Epithelial cell of proximal tubule (primary cell): ENCODE data around the gene TRPC4AP. TPM values are rescaled to one million over a fixed set of nuclear protein-coding genes. Genes with fewer than 3 reads are reported as not detected.

Experiments
- DNase-seq: peaks from one replicate; pipeline ENCODE4 v3.0.0-alpha.2; 2011; ENCODE audit warnings: low read depth
- H3K4me3 ChIP-seq: 2 replicates; pipeline ENCODE4 v1.5.1; 2011; ENCODE audit warnings: low read depth, mild to moderate bottlenecking, low read length
- total RNA-seq: library from RNA; depleted of rRNA; stranded (reverse); fragments of >200 nt; gene quantifications from 2 replicates; pipeline ENCODE4 v1.2.3, GENCODE V29; 2015
- TF ChIP-seq, protein P1 (sequence below): conservative IDR thresholded peaks from 2 replicates; pipeline ENCODE4 v1.5.1; 2012; ENCODE audit warnings: low read depth, mild to moderate bottlenecking, low read length

TRPC4AP gene
- total RNA-seq, 1 donor from 2014 or later, result 58.6 TPM

DNA sequence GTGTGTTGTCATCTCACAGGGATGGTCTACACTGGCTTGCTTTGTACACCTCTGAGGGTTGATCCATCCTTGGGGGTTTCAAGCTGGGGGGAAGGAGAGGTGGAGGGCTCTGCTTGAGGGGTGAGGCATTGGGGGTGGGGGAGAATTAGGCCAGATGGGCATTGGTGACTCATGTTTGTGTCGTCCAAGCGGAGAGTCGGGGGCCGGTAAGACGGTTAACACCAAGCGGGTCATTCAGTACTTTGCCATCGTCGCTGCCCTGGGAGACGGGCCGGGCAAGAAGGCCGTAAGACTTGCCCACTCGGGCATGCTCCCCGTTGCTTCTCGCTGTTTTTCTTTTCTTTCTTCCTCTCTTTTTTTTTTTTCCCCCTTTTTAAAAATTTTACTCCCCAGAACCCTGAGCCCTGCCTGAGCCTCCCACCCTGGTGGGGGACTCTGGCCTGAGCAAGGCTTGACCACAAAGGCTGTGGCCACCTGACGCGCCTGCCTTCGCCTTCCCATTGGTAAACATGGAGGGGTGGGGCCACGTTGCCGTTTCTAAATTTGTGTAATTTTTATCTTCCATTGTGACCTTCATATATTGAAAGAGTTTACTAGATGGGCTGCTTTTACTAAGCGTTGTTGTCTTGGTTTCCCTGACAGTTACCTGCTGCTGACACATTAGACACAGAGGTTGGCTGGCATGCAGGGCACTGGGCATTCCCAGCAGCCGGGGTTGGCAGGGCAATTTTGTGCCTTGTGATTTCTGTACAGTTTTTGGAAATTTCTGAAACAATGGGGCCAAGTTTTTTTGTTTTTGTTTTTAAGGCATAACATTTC, 110.1 kb downstream of the TRPC4AP start:
- TF ChIP-seq, protein P1, sequence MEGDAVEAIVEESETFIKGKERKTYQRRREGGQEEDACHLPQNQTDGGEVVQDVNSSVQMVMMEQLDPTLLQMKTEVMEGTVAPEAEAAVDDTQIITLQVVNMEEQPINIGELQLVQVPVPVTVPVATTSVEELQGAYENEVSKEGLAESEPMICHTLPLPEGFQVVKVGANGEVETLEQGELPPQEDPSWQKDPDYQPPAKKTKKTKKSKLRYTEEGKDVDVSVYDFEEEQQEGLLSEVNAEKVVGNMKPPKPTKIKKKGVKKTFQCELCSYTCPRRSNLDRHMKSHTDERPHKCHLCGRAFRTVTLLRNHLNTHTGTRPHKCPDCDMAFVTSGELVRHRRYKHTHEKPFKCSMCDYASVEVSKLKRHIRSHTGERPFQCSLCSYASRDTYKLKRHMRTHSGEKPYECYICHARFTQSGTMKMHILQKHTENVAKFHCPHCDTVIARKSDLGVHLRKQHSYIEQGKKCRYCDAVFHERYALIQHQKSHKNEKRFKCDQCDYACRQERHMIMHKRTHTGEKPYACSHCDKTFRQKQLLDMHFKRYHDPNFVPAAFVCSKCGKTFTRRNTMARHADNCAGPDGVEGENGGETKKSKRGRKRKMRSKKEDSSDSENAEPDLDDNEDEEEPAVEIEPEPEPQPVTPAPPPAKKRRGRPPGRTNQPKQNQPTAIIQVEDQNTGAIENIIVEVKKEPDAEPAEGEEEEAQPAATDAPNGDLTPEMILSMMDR, result no peak
- DNase-seq, result no peak
- no peak overlapping the region for H3K4me3 ChIP-seq

DNA sequence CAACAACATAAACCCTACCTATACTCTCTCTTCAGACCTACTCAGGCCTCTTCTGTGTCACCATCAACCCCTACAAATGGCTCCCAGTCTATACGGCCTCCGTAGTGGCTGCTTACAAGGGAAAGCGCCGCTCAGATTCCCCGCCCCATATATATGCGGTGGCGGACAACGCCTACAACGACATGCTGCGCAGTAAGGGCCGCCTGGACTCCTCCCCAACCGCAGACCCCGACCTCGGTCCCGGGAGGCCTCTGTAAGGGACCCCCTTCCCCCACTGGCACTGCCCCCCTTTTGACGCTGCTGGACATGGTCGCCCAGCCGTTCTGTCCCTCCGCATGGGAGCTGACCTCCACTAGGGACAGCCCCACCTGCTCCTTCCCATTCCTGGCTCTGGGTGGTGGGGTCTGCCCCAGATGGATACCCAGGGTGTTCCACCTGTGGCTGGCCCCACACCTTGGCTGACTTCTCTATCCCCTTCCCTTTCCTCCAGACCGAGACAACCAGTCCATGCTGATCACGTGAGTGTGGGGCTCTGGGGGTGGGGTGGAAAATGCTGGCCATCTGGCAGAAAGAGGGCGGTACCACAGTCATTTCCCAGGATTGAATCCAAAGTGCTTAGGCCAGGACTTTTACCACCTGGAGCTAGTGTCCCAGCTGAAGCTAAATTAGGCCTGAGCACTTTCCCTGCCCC, 111.9 kb downstream of the TRPC4AP start:
- no peak for DNase-seq

DNA sequence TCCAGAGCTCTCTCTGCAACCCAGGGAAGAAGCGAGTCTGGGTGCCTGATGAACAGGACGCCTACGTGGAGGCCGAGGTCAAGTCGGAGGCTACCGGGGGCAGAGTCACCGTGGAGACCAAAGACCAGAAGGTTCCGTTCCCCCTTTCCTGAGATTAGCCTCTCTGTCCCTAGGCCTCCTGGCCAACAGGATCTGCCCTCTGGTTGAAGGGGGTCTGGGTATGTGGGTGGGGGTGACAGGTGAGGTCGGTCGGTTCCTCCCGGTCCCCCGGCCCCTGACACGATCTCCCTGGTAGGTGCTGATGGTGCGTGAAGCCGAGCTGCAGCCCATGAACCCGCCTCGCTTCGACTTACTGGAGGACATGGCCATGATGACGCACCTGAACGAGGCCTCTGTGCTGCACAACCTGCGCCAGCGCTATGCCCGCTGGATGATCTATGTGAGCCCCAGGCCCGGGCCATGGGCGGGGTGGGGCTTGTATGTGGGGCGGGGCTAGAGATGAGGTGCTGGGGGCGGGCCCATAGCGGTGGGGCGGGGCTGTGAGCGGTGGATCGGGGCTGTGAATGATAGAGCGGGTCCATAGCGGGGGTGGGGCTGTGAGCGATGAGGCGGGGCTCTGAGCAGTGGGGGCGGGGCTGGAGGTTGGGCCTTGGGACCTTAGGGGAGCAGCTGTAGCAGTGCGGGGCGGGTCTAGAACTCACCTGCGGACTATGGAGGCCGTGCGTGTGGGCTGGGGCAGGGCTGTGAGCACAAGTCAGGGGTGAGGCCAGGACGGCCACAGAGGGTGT, 113.0 kb downstream of the TRPC4AP start:
- no peak overlapping the region for H3K4me3 ChIP-seq
- TF ChIP-seq, protein P1, result no peak
- DNase-seq, result no peak

More for the DNA sequence above, 111.9 kb downstream of the TRPC4AP start:
- TF ChIP-seq, protein P1, result no peak
- H3K4me3 ChIP-seq, result no peak overlapping the region

GRCh38 chr20:34978092-34978744, 114.4 kb downstream of the TRPC4AP start:
- TF ChIP-seq, protein P1, result no peak
- no peak for DNase-seq
- H3K4me3 ChIP-seq, result no peak overlapping the region

GRCh38 chr20:34977365-34978091, 115.1 kb downstream of the TRPC4AP start:
- DNase-seq, result no peak
- TF ChIP-seq, protein P1, result no peak
- no peak overlapping the region for H3K4me3 ChIP-seq

DNA sequence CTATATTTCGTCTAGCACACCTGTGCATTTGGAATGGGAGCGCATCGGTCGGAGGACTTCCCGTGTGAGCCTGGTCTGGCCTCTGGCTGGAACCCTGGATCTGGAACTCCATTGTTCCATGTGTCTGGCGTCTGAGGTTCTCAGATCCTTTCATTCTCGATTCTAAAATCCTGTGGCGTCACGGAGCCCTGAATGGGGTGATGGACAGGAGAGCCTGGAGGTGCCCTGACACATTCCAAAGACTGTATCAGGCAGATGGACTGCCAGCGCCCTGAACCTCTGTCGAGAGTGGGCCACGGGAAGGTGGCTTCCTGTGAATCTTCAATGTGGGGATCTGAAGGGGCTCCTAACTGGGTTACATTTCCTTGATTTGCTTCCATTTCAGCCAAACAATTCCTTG, 116.3 kb downstream of the TRPC4AP start:
- H3K4me3 ChIP-seq, result no peak overlapping the region
- no peak for DNase-seq
- TF ChIP-seq, protein P1, result no peak
